Lower leg skin (tissue), 3 donors: Measurements from ENCODE around the gene EPHB2.

Experiments
- CTCF ChIP-seq, 3 donors: fragments of 450-650 bp; IDR thresholded peaks; one replicate each; pipeline ENCODE4 v1.5.1; 2016; ENCODE audit warnings: antibody characterized with exemption in 3 of 3, mild to moderate bottlenecking in 3 of 3, moderate library complexity in 2 of 3
- POLR2A ChIP-seq, 2 donors: fragments of 450-650 bp; IDR thresholded peaks; one replicate each; pipeline ENCODE4 v1.6.1; 2016 to 2017; ENCODE audit warnings: antibody characterized with exemption in 2 of 2, mild to moderate bottlenecking in 1 of 2, moderate library complexity in 1 of 2

- TF ChIP-seq POLR2A (IDR thresholded peaks at IDR 0.05) (no peak), CTCF (IDR thresholded peaks at IDR 0.05) (no peak)
Measured at GRCh38 chr1:22780696-22781095, 70.1 kb downstream of the EPHB2 start.
